NT2/D1 (cell line): ENCODE measurements around the gene CACNA1S.
A peak's percentile ranks its signal among the peaks of the same experiment; 100 is the strongest.

Source experiments
- DNase-seq: peaks from one replicate; pipeline ENCODE4 v3.0.0-alpha.2; 2011; ENCODE audit warnings: low read depth, low spot score
- H3K27me3 ChIP-seq: 2 replicates; pipeline ENCODE4 v1.6.0; 2011; ENCODE audit warnings: mild to moderate bottlenecking; ENCODE audit not compliant: insufficient read length, insufficient read depth
- H3K36me3 ChIP-seq: 2 replicates; pipeline ENCODE4 v1.6.1; 2011; ENCODE audit warnings: mild to moderate bottlenecking, low read length, mixed read lengths; ENCODE audit not compliant: insufficient read depth, insufficient read length
- H3K4me1 ChIP-seq: 2 replicates; pipeline ENCODE4 v1.5.1; 2011; ENCODE audit not compliant: insufficient read depth, insufficient read length
- H3K4me3 ChIP-seq: 2 replicates; pipeline ENCODE4 v1.5.1; 2011; ENCODE audit warnings: low read depth; ENCODE audit not compliant: insufficient read length
- H3K9ac ChIP-seq: 2 replicates; pipeline ENCODE4 v1.6.0; 2011; ENCODE audit warnings: low read depth; ENCODE audit not compliant: insufficient read length
- H3K9me3 ChIP-seq: 2 replicates; pipeline ENCODE4 v1.5.1; 2011; ENCODE audit warnings: mild to moderate bottlenecking, low read length; ENCODE audit not compliant: insufficient read depth
- SUZ12 ChIP-seq: IDR thresholded peaks from 2 replicates; pipeline ENCODE4 v1.6.1; 2011; ENCODE audit not compliant: insufficient read length, insufficient read depth; ENCODE audit errors: extremely low read depth
- YY1 ChIP-seq: IDR thresholded peaks from 2 replicates; pipeline ENCODE4 v1.6.1; 2011; ENCODE audit not compliant: insufficient read length, insufficient read depth
- ZNF274 ChIP-seq: IDR thresholded peaks from 2 replicates; pipeline ENCODE4 v1.6.1; 2011; ENCODE audit warnings: mild to moderate bottlenecking, low read depth, low read length

Gene CACNA1S

DNA sequence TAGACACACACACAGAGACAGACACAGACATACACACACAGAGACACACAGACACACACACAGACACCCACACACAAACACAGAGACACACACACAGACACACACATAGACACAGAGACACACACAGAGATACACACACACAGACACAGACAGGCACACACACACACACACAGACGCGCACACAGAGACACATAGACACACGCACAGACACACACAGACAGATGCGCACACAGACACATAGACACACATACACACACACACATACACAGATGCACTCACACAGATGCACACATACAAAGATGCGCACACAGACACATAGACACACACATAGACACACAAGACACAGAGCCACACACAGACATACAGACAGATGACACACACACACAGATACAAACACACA is 104.7 kb downstream of the CACNA1S start:
- no peak for TF ChIP-seq ZNF274
- no peak for TF ChIP-seq SUZ12
- no peaks in the 10 kb centered on the region for H3K36me3 ChIP-seq
- no peak for DNase-seq

DNA sequence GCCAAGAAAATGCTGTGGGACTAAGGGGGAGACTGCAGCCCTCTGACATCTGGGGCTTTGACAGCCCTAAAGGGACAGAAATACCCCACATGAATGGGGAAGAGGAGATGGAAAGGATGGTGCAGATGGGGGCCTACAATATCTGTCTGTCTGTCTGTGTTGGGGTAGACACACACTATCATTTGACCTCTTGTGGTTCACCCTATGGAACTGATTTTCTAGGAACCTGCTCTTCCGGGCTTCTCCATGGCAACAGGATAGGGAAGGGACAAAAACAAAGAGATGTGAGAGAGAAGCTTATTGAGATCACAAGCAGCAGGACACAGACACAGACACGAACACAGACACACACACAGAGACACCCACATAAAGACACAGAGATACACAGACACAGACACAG is 105.8 kb downstream of the CACNA1S start:
- H3K9ac ChIP-seq: no peak overlapping the region
- DNase-seq: no peak
- H3K4me3 ChIP-seq: no peak overlapping the region
- H3K4me1 ChIP-seq: peaks cover 23% of the 10 kb centered on the region
- no peaks in the 10 kb centered on the region for H3K27me3 ChIP-seq
- H3K36me3 ChIP-seq: no peaks in the 10 kb centered on the region
- H3K9me3 ChIP-seq: no peaks in the 10 kb centered on the region
- TF ChIP-seq YY1 (no peak), SUZ12 (no peak), ZNF274 (no peak)

More for the DNA sequence above, 104.7 kb downstream of the CACNA1S start:
- H3K9me3 ChIP-seq: no peaks in the 10 kb centered on the region
- peaks cover 25% of the 10 kb centered on the region for H3K4me1 ChIP-seq
- no peak overlapping the region for H3K4me3 ChIP-seq
- peak overlapping the region; percentile 23 for H3K9ac ChIP-seq
- H3K27me3 ChIP-seq: no peaks in the 10 kb centered on the region

DNA sequence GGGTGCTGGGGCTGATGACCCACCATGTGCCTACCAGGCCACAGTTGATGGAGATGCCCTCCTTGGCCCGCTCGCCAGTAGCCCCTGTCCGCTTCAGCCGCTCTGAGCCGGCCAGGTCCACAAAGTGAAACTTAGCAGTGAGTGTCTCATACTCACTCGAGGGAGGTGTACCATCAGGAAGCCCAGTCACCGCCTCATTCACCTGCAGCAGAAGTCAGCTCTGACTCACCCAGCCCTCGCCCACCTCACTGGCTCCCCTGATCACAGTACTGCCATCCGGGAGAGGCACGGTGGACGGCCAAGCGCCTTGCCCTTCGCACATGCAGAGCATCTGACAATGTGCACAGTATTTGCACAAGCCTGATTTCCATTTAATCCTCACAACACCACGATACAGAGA is 107.5 kb downstream of the CACNA1S start:
- H3K4me3 ChIP-seq: no peak overlapping the region
- H3K9ac ChIP-seq: no peak overlapping the region
- H3K27me3 ChIP-seq: no peaks in the 10 kb centered on the region
- TF ChIP-seq YY1: no peak
- no peak for TF ChIP-seq SUZ12
- TF ChIP-seq ZNF274: no peak
- H3K4me1 ChIP-seq: peaks cover 8% of the 10 kb centered on the region
- H3K36me3 ChIP-seq: no peaks in the 10 kb centered on the region
- DNase-seq: no peak
- H3K9me3 ChIP-seq: no peaks in the 10 kb centered on the region

DNA sequence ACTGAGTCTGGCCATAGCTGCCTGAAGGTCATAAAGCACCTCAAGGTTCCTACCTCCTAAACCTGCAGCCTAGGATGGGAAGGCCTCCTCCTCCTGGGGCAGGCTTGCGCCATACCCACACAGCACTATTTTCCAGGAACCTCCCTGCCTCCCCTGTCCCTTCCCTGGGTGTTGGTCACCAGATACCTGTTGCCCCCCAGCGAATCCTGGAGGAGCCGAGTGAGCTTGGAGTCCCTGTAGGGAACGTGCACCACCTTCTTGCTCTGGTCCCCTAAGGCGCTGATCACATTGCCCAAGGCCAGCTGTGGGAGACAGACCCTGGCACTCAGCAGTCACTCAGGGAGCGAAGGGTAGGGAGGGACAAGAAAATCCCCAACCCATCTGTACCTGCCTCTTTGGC is 108.1 kb downstream of the CACNA1S start:
- H3K4me1 ChIP-seq: peaks cover 8% of the 10 kb centered on the region
- no peak for TF ChIP-seq SUZ12
- TF ChIP-seq YY1: no peak
- TF ChIP-seq ZNF274: no peak
- no peak overlapping the region for H3K9ac ChIP-seq
- no peaks in the 10 kb centered on the region for H3K27me3 ChIP-seq
- H3K36me3 ChIP-seq: peaks cover 1% of the 10 kb centered on the region
- H3K9me3 ChIP-seq: no peaks in the 10 kb centered on the region
- DNase-seq: no peak
- H3K4me3 ChIP-seq: no peak overlapping the region

DNA sequence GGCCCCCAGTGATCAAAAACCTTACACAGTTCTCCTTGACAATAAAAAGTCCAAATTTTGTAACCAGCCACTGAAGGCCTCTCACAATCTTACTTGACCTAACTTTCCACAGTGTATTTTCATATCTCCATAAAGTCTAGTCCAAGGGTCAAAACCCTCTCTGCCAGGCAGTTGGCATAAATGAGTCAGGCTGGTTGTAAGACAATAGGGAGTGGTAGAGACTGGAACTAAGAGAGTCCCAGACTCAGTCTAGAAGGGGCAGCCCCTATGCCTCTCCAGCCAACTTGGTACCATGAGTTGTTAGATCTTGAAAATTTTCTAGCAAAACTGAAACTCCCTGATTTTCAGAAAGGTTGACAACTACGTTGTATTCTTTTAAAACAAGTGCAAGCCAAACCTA is 109.7 kb downstream of the CACNA1S start:
- H3K9me3 ChIP-seq: no peaks in the 10 kb centered on the region
- H3K36me3 ChIP-seq: peaks cover 3% of the 10 kb centered on the region
- no peak overlapping the region for H3K9ac ChIP-seq
- no peak for TF ChIP-seq SUZ12
- no peak for TF ChIP-seq YY1
- no peak for TF ChIP-seq ZNF274
- no peak for DNase-seq
- H3K4me3 ChIP-seq: no peak overlapping the region
- no peaks in the 10 kb centered on the region for H3K27me3 ChIP-seq
- H3K4me1 ChIP-seq: peaks cover 2% of the 10 kb centered on the region

DNA sequence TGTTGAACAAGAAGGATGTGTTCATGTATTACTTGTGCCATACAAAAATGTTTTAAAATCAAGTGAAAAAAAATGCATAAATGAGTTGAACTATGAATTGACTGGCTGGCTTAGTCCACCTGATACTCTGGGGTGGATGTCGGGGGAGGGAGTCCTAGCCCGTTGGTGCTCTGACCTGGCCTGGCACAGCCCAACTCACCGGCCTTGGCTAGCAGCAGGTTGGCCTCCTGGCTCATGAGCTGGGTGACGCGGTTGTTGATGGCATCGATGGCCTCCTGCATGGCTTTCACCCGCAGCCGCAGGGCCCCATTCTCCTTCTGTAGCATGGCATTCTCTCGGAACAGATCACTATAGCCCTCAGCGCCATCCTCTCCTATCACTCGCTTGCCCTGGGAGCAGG is 110.3 kb downstream of the CACNA1S start:
- DNase-seq: no peak
- H3K36me3 ChIP-seq: peaks cover 3% of the 10 kb centered on the region
- peaks cover 2% of the 10 kb centered on the region for H3K4me1 ChIP-seq
- no peaks in the 10 kb centered on the region for H3K27me3 ChIP-seq
- H3K4me3 ChIP-seq: no peak overlapping the region
- no peak overlapping the region for H3K9ac ChIP-seq
- TF ChIP-seq YY1 (no peak), ZNF274 (no peak), SUZ12 (no peak)
- H3K9me3 ChIP-seq: no peaks in the 10 kb centered on the region

DNA sequence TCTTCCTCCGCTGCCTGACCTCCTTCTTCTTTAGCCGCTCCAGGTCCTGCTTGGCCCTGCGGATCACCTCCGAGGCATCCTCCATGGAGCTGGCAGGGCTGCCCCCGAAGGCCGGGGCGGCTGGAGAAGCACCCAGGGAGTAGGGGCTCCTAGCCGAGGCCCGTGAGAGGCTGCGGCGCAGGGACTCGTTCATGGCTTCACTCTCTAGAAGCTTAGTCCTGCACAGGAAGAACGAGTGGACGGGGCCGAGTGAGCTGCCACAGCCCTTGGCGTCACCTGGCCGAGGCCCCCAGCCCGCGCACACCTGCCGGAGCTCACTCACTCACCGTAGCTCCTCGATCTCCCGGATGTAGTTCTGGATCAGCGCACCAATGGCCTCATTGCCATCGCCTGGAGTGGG is 111.8 kb downstream of the CACNA1S start:
- H3K4me1 ChIP-seq: peaks cover 2% of the 10 kb centered on the region
- peaks cover 3% of the 10 kb centered on the region for H3K36me3 ChIP-seq
- H3K9ac ChIP-seq: no peak overlapping the region
- no peak for DNase-seq
- H3K27me3 ChIP-seq: no peaks in the 10 kb centered on the region
- H3K9me3 ChIP-seq: no peaks in the 10 kb centered on the region
- no peak for TF ChIP-seq SUZ12
- TF ChIP-seq ZNF274: no peak
- no peak for TF ChIP-seq YY1
- H3K4me3 ChIP-seq: no peak overlapping the region

DNA sequence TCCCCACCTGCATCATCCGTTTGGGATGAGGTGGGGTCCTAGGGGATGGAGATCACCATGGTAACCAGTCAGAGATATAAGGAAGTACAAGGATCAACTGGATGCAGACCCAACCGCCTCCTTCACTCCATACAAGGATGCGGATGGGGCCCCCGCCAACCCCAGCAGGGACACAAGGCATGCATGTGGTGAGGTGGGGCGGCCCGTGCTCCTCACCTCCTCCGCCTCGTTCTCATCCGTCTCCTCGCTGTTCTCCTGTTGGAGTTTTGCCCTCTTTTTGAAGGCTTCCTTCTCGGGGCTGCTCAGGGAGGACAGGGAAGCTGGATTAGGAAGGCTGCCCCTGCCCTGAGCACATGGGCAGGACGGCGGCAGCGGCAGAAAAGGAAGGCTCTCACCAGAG is 112.6 kb downstream of the CACNA1S start:
- H3K36me3 ChIP-seq: peaks cover 3% of the 10 kb centered on the region
- H3K9ac ChIP-seq: no peak overlapping the region
- peaks cover 2% of the 10 kb centered on the region for H3K4me1 ChIP-seq
- H3K4me3 ChIP-seq: no peak overlapping the region
- TF ChIP-seq ZNF274 (no peak), SUZ12 (no peak), YY1 (no peak)
- H3K27me3 ChIP-seq: no peaks in the 10 kb centered on the region
- no peaks in the 10 kb centered on the region for H3K9me3 ChIP-seq
- DNase-seq: no peak
